ENCODE results near the gene NCL.

- TF ChIP-seq CTCF (IDR thresholded peaks at IDR 0.05) (no peak), POLR2A (IDR thresholded peaks at IDR 0.05) (no peak)
Measured at GRCh38 chr2:231469583-231469950, 5.3 kb upstream of the NCL start.

Measured in ovary (tissue), 3 donors.